Pancreas (tissue), 10 donors: Measurements from ENCODE around the gene ILF2. TPM values are rescaled to one million over a fixed set of nuclear protein-coding genes. Genes with fewer than 3 reads are reported as not detected.
A peak's percentile ranks its signal among the peaks of the same experiment; 100 is the strongest.

Experiments
- ATAC-seq, 4 donors: fragments of 200-7000 bp; cut with Tn5 transposase; one replicate each; pipeline versions ENCODE4 v1.8.0 to v1.9.1; 2020; ENCODE audit warnings: mild to moderate bottlenecking in 4 of 4, moderate library complexity in 4 of 4
- DNase-seq, 6 donors: peaks; one replicate each; pipeline ENCODE4 v3.0.0-alpha.2; 2020
- FAIRE-seq: peaks from 2 replicates; lab custom pipeline; 2012; peaks lifted over from hg19 to GRCh38; lab: Jason Lieb, UNC
- H3K27ac ChIP-seq, 4 donors: fragments of 200-600 bp; sonication (generic); 1 replicate in 3 of 4; 2 replicates in 1 of 4; pipeline versions ENCODE4 v1.5.0 to v1.8.0; 2020
- H3K27me3 ChIP-seq, 4 donors: fragments of 200-600 bp; one replicate each; pipeline ENCODE4 v1.8.0; 2021
- H3K36me3 ChIP-seq, 3 donors: fragments of 200-600 bp; sonication (generic) in 1 of 3; one replicate each; pipeline versions ENCODE4 v1.5.0 to v1.8.0; 2020 to 2021
- H3K4me1 ChIP-seq, 3 donors: fragments of 200-600 bp; one replicate each; pipeline ENCODE4 v1.8.0; 2021
- H3K4me3 ChIP-seq, 4 donors: fragments of 200-600 bp; sonication (generic) in 2 of 4; one replicate each; pipeline versions ENCODE4 v1.5.0 to v1.8.0; 2020 to 2021
- H3K9me3 ChIP-seq, 4 donors: fragments of 200-600 bp; one replicate each; pipeline ENCODE4 v1.8.0; 2021
- WGBS, 2 donors: extraction: QIAGEN DNeasy Blood & Tissue Kit; methylation state at CpG; one replicate each; pipeline ENCODE4 v1.1.7; 2013; 5-methylcytosine and 5-hydroxymethylcytosine counted together
- intact Hi-C, 3 donors: fragments of 100-400 bp; cut with DNase I; formaldehyde crosslinking; loops; one replicate each; pipeline versions ENCODE4 v1.11.1 to v1.14.2; 2022
- polyA plus RNA-seq, 2 donors: library from polyadenylated mRNA; stranded (reverse); fragments of 200-250 nt; gene quantifications; one replicate each; pipeline ENCODE4 v1.2.3, GENCODE V29; 2013
- total RNA-seq, 6 donors: library from RNA; stranded (reverse); fragmentation: NEBNext Ultra II Directional in 4 of 6; extraction: Animal tissue kit (Norgen Biotek cat#: 25700) in 4 of 6; gene quantifications; one replicate each; pipeline versions ENCODE4 v1.2.1 to v1.2.4, GENCODE V29; 2021 to 2023
- TF ChIP-seq, protein P1 (sequence below), 4 donors: fragments of 200-600 bp; sonication (generic) in 3 of 4; IDR thresholded peaks; one replicate each; pipeline versions ENCODE4 v1.5.0 to v1.8.0; 2021; ENCODE audit warnings: antibody characterized with exemption in 4 of 4
- donor health status: healthy with polysubstance abuse.
- donor health status: DM: no; HTN: no; CAD: no; lungs with moderate emphysema.
- donor health status: DM: no; HTN: no; CAD: no.
- donor health status: control.
- donor health status: control.
- donor health status: Bipolar disorder and iron deficiency.
- donor health status: DM: yes; HTN: yes; CAD: no.
- donor health status: DM: no; HTN: no; CAD: no.
- donor health status: DM: no; HTN: no; CAD: no.
- donor health status: DM: yes; HTN: yes; CAD: no.

The ILF2 gene
- total and polyA plus RNA-seq, 8 donors: 25.7 to 63.2 (median 54.3) TPM

DNA sequence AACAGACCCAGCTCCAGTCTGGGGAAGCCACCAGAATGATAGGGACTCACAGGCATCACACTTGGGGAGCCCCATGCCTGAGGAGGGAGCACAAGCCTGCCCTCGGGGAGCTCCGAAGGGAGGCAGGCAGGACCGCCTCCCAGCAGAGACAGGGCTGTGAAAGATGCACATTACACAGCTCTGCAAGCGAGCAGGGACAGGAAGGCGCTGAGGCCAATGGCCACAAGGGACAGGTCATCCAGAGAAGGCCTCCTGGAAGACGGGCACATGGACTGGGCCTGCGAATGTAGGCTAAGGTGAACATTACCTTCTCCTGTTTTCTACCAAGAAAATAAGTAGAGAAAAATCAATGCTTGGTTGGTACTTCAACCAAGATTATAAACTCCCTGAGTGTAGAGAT lies 11.9 kb upstream of the ILF2 start:
- no peak overlapping the region for H3K4me3 ChIP-seq
- H3K4me1 ChIP-seq: peaks cover 0 to 11% (median 5%) of the 10 kb centered on the region in 3 donors
- intact Hi-C loops: loop anchor here in 1 of 3 donors (5.0 kb wide), 1 partner anchor 60 kb away; no protein-coding TSS in a partner anchor
- TF ChIP-seq, protein P1, sequence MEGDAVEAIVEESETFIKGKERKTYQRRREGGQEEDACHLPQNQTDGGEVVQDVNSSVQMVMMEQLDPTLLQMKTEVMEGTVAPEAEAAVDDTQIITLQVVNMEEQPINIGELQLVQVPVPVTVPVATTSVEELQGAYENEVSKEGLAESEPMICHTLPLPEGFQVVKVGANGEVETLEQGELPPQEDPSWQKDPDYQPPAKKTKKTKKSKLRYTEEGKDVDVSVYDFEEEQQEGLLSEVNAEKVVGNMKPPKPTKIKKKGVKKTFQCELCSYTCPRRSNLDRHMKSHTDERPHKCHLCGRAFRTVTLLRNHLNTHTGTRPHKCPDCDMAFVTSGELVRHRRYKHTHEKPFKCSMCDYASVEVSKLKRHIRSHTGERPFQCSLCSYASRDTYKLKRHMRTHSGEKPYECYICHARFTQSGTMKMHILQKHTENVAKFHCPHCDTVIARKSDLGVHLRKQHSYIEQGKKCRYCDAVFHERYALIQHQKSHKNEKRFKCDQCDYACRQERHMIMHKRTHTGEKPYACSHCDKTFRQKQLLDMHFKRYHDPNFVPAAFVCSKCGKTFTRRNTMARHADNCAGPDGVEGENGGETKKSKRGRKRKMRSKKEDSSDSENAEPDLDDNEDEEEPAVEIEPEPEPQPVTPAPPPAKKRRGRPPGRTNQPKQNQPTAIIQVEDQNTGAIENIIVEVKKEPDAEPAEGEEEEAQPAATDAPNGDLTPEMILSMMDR (IDR thresholded peaks at IDR 0.05): no peak
- no peak for FAIRE-seq
- ATAC-seq: no peak
- no peaks in the 10 kb centered on the region for H3K27me3 ChIP-seq
- 83 to 87% methylated on average over 7 of the region's 7 CpGs for WGBS, 2 donors
- no peaks in the 10 kb centered on the region for H3K36me3 ChIP-seq
- no peaks in the 10 kb centered on the region for H3K9me3 ChIP-seq
- H3K27ac ChIP-seq: no peak overlapping the region
- no peak for DNase-seq

DNA sequence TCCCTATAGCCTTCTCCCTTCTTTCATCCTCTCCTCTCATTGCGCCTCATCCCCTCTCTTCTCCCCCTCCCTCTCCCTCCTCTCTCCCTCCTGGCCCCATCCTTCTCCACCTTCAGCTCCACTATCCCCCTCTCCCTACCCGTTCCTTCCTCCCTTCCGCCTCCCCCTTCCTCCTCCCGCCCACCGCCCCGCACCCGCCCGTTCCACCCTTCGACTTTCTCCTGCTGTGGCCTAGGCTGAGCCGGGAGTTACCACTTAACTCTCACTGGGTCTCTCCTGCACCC lies 9.3 kb upstream of the ILF2 start:
- Histone ChIP-seq H3K27me3 (no peaks in the 10 kb centered on the region), H3K9me3 (no peaks in the 10 kb centered on the region), H3K4me1 (peaks cover 0 to 11% (median 5%) of the 10 kb centered on the region in 3 donors), H3K4me3 (no peak overlapping the region), H3K27ac (no peak overlapping the region), H3K36me3 (no peaks in the 10 kb centered on the region)
- TF ChIP-seq, protein P1 (IDR thresholded peaks at IDR 0.05): no peak
- no peak for FAIRE-seq
- 50 to 58% methylated on average over 10 of the region's 10 CpGs for WGBS, 2 donors
- DNase-seq: no peak
- intact Hi-C loops: loop anchor here in 1 of 3 donors (5.0 kb wide), 1 partner anchor 62 kb away; no protein-coding TSS in a partner anchor
- no peak for ATAC-seq

DNA sequence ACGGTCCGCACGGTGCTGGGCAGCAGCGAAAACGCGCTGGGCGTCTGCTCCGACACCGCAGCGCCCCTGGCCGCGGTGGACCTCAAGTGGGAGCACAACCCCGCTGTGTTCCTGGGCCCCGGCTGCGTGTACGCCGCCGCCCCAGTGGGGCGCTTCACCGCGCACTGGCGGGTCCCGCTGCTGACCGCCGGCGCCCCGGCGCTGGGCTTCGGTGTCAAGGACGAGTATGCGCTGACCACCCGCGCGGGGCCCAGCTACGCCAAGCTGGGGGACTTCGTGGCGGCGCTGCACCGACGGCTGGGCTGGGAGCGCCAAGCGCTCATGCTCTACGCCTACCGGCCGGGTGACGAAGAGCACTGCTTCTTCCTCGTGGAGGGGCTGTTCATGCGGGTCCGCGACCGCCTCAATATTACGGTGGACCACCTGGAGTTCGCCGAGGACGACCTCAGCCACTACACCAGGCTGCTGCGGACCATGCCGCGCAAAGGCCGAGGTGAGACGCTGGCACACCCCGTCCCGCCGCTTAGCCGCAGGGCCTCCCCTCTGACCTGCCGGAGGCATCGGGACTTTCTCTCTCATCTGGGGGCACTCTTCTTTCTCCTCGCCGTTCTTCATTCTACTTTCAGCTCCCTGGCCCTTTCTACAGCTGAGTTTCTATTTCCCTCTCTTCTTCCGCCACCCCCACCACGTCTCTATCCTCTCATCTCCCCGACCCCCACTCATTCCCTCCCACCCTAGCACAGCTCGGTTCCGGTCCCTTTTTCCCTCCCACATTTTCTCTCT lies 8.7 kb upstream of the ILF2 start:
- H3K27me3 ChIP-seq: no peaks in the 10 kb centered on the region
- peak in 3 of 6 donors; percentile 21 to 71 (median 68) for DNase-seq
- H3K9me3 ChIP-seq: no peaks in the 10 kb centered on the region
- no peak for FAIRE-seq
- H3K36me3 ChIP-seq: no peaks in the 10 kb centered on the region
- H3K27ac ChIP-seq: no peak overlapping the region
- TF ChIP-seq, protein P1 (IDR thresholded peaks at IDR 0.05): peak in 1 of 4 donors; percentile 12
- H3K4me3 ChIP-seq: peak overlapping the region; percentile 6 to 56 (median 31)
- peak; percentile 31 to 61 (median 34) for ATAC-seq
- 7 to 10% methylated on average over 66 to 73 of the region's 73 CpGs for WGBS, 2 donors
- peaks cover 0 to 11% (median 5%) of the 10 kb centered on the region in 3 donors for H3K4me1 ChIP-seq
- intact Hi-C loops: loop anchor here in 2 of 3 donors (2.0 to 5.0 kb wide), 2 partner anchors 63 to 69 kb away; no protein-coding TSS in a partner anchor

DNA sequence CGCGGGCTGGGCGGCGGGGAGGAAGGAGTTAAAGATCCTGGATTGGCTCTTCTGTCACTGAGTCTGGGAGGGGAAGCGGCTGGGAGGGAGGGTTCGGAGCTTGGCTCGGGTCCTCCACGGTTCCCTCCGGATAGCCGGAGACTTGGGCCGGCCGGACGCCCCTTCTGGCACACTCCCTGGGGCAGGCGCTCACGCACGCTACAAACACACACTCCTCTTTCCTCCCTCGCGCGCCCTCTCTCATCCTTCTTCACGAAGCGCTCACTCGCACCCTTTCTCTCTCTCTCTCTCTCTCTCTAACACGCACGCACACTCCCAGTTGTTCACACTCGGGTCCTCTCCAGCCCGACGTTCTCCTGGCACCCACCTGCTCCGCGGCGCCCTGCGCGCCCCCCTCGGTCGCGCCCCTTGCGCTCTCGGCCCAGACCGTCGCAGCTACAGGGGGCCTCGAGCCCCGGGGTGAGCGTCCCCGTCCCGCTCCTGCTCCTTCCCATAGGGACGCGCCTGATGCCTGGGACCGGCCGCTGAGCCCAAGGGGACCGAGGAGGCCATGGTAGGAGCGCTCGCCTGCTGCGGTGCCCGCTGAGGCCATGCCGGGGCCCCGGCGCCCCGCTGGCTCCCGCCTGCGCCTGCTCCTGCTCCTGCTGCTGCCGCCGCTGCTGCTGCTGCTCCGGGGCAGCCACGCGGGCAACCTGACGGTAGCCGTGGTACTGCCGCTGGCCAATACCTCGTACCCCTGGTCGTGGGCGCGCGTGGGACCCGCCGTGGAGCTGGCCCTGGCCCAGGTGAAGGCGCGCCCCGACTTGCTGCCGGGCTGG lies 7.9 kb upstream of the ILF2 start, which contains the start of gene NPR1:
TSS of gene NPR1 (plus strand) at position 170 of the 818 bp plus-strand sequence. CDS start at position 591, 421 bp downstream.
- Histone ChIP-seq H3K4me3 (peak within 1 kb of the TSS; percentile 6 to 56 (median 31)), H3K4me1 (peaks cover 0 to 11% (median 5%) of the 10 kb centered on the region in 3 donors), H3K9me3 (no peaks in the 10 kb centered on the region), H3K36me3 (no peaks in the 10 kb centered on the region), H3K27me3 (no peaks in the 10 kb centered on the region), H3K27ac (no peak within 1 kb of the TSS)
- FAIRE-seq (no peak), ATAC-seq (peak; percentile 61 to 79 (median 75)), DNase-seq (peak in 4 of 6 donors; percentile 29 to 81 (median 57))
- WGBS, 2 donors: 0 to 2% methylated on average over 70 to 78 of the region's 78 CpGs
- intact Hi-C loops: loop anchor here in 1 of 3 donors (2.0 kb wide), 1 partner anchor 70 kb away; no protein-coding TSS in a partner anchor
- TF ChIP-seq, protein P1 (IDR thresholded peaks at IDR 0.05): no peak
